Type B pancreatic cell (in vitro differentiated cells): ENCODE results near the gene COMMD3. TPM values are rescaled to one million over a fixed set of nuclear protein-coding genes. Genes with fewer than 3 reads are reported as not detected.

ENCODE experiments used
- DNase-seq: peaks from one replicate; pipeline ENCODE4 v3.0.0; 2021; ENCODE audit warnings: mixed read lengths; ENCODE audit not compliant: unreplicated experiment; ENCODE audit errors: extremely low spot score
- H3K27ac Mint-ChIP-seq: 2 replicates; pipeline ENCODE4 v1.8.0; 2021; ENCODE audit warnings: mild to moderate bottlenecking, mixed read lengths
- H3K27me3 Mint-ChIP-seq: 2 replicates; pipeline ENCODE4 v1.8.0; 2021; ENCODE audit warnings: mixed read lengths
- H3K36me3 Mint-ChIP-seq: 2 replicates; pipeline ENCODE4 v1.8.0; 2021; ENCODE audit warnings: mixed read lengths
- H3K4me1 Mint-ChIP-seq: one replicate; pipeline ENCODE4 v1.8.0; 2021; ENCODE audit warnings: mixed read lengths; ENCODE audit not compliant: unreplicated experiment
- H3K4me3 Mint-ChIP-seq: 2 replicates; pipeline ENCODE4 v1.8.0; 2021; ENCODE audit warnings: mild to moderate bottlenecking, mixed read lengths
- H3K9me3 Mint-ChIP-seq: 2 replicates; pipeline ENCODE4 v1.8.0; 2021; ENCODE audit warnings: mixed read lengths
- CTCF ChIP-seq: fragments of 200-600 bp; sonication (generic); conservative IDR thresholded peaks from 2 replicates; pipeline ENCODE4 v1.5.0; 2021; ENCODE audit warnings: antibody characterized with exemption, mild to moderate bottlenecking
- total RNA-seq: library from RNA; stranded (reverse); gene quantifications from 2 replicates; pipeline ENCODE4 v1.2.1, GENCODE V29; 2021; ENCODE audit warnings: low replicate concordance

COMMD3 gene
- total RNA-seq, 1 donor from 2014 or later = 42.5 TPM

GRCh38 chr10:22285130-22285529 is 31.1 kb upstream of the COMMD3 start:
- H3K36me3 Mint-ChIP-seq = no peaks in the 10 kb centered on the region
- no peak for TF ChIP-seq CTCF
- no peaks in the 10 kb centered on the region for H3K9me3 Mint-ChIP-seq
- no peak for DNase-seq
- H3K27me3 Mint-ChIP-seq = peaks cover 3% of the 10 kb centered on the region
- no peak overlapping the region for H3K27ac Mint-ChIP-seq
- no peaks in the 10 kb centered on the region for H3K4me1 Mint-ChIP-seq
- H3K4me3 Mint-ChIP-seq = no peak overlapping the region

GRCh38 chr10:22293747-22294404 is 22.3 kb upstream of the COMMD3 start:
- TF ChIP-seq CTCF = no peak
- Mint-ChIP-seq H3K9me3 (no peaks in the 10 kb centered on the region), H3K4me1 (no peaks in the 10 kb centered on the region), H3K27me3 (peaks cover 18% of the 10 kb centered on the region), H3K4me3 (no peak overlapping the region), H3K27ac (no peak overlapping the region), H3K36me3 (no peaks in the 10 kb centered on the region)
- no peak for DNase-seq

GRCh38 chr10:22294694-22295093 is 21.5 kb upstream of the COMMD3 start:
- H3K36me3 Mint-ChIP-seq = no peaks in the 10 kb centered on the region
- no peak for DNase-seq
- H3K4me1 Mint-ChIP-seq = no peaks in the 10 kb centered on the region
- no peak overlapping the region for H3K4me3 Mint-ChIP-seq
- peaks cover 18% of the 10 kb centered on the region for H3K27me3 Mint-ChIP-seq
- no peak overlapping the region for H3K27ac Mint-ChIP-seq
- H3K9me3 Mint-ChIP-seq = no peaks in the 10 kb centered on the region
- no peak for TF ChIP-seq CTCF

- peaks cover 14% of the 10 kb centered on the region for H3K27me3 Mint-ChIP-seq
- no peaks in the 10 kb centered on the region for H3K36me3 Mint-ChIP-seq
- H3K9me3 Mint-ChIP-seq = no peaks in the 10 kb centered on the region
- no peaks in the 10 kb centered on the region for H3K4me1 Mint-ChIP-seq
- no peak for TF ChIP-seq CTCF
- H3K4me3 Mint-ChIP-seq = no peak overlapping the region
- DNase-seq = no peak
- H3K27ac Mint-ChIP-seq = no peak overlapping the region
Observed at GRCh38 chr10:22301193-22301592, 15.0 kb upstream of the COMMD3 start.

GRCh38 chr10:22303461-22303860 is 12.7 kb upstream of the COMMD3 start:
- H3K4me1 Mint-ChIP-seq = no peaks in the 10 kb centered on the region
- peaks cover 4% of the 10 kb centered on the region for H3K27me3 Mint-ChIP-seq
- H3K4me3 Mint-ChIP-seq = no peak overlapping the region
- no peaks in the 10 kb centered on the region for H3K36me3 Mint-ChIP-seq
- TF ChIP-seq CTCF = no peak
- no peaks in the 10 kb centered on the region for H3K9me3 Mint-ChIP-seq
- no peak for DNase-seq
- no peak overlapping the region for H3K27ac Mint-ChIP-seq

GRCh38 chr10:22305721-22306120 is 10.5 kb upstream of the COMMD3 start:
- H3K36me3 Mint-ChIP-seq = no peaks in the 10 kb centered on the region
- H3K27ac Mint-ChIP-seq = no peak overlapping the region
- peaks cover 9% of the 10 kb centered on the region for H3K27me3 Mint-ChIP-seq
- DNase-seq = no peak
- H3K9me3 Mint-ChIP-seq = no peaks in the 10 kb centered on the region
- TF ChIP-seq CTCF = no peak
- H3K4me3 Mint-ChIP-seq = no peak overlapping the region
- H3K4me1 Mint-ChIP-seq = no peaks in the 10 kb centered on the region
